Left cardiac atrium (tissue), 4 donors: ENCODE measurements around the gene BRI3BP. TPM values are rescaled to one million over a fixed set of nuclear protein-coding genes. Genes with fewer than 3 reads are reported as not detected.

Experiments
- ATAC-seq, 2 donors: fragments of 200-7000 bp; cut with Tn5 transposase; one replicate each; pipeline ENCODE4 v1.9.1; 2020; ENCODE audit warnings: mild to moderate bottlenecking in 2 of 2, moderate library complexity in 2 of 2
- DNase-seq: peaks from one replicate; pipeline ENCODE4 v3.0.0-alpha.2; 2020
- intact Hi-C, 2 donors: fragments of 100-400 bp; cut with DNase I; formaldehyde crosslinking; loops; one replicate each; pipeline versions ENCODE4 v1.14.1 to v1.15.1; 2022 to 2023
- long read RNA-seq: library from polyadenylated mRNA; unstranded; transcript quantifications from one replicate; pipeline ENCODE4 v2.0.0, GENCODE V29; 2021
- total RNA-seq, 2 donors: library from RNA; stranded (reverse); fragmentation: NEBNext Ultra II Directional; extraction: Animal tissue kit (Norgen Biotek cat#: 25700); gene quantifications; one replicate each; pipeline ENCODE4 v1.2.1, GENCODE V29; 2021
- donor health status: DM: no; HTN: yes; CAD: no.
- donor health status: DM: no; HTN: yes; CAD: no; lungs with severe emphysema.
- donor health status: DM: yes; HTN: yes; CAD: no.
- donor health status: Dilated cardiomyopathy.

The BRI3BP gene
- 1 to 10 TPM; 5.4 to 6.0 TPM for total RNA-seq
- long read RNA-seq, partial matches to known transcripts: 0 of 4 reads
- long read RNA-seq, other reads (novel, unspliced or antisense): 4 of 4 reads

- DNase-seq (peak; percentile 74), ATAC-seq (peak; percentile 46 to 83)
- intact Hi-C loops: no loop called here
These were observed at the start of gene BRI3BP for GRCh38 chr12:124993626-124994436. BRI3BP (plus strand) TSS chr12:124993645; CDS start chr12:124993791, 146 bp downstream.

- intact Hi-C loops: no loop called here
- DNase-seq: no peak
- ATAC-seq: no peak
These were observed 47.0 kb upstream of the BRI3BP start for GRCh38 chr12:124946447-124946793.

GRCh38 chr12:124947013-124947412, 46.4 kb upstream of the BRI3BP start:
- no peak for ATAC-seq
- no peak for DNase-seq
- intact Hi-C loops: no loop called here

- intact Hi-C loops: no loop called here
- ATAC-seq (peak in 1 of 2 donors; percentile 44), DNase-seq (no peak)
These were observed 45.7 kb upstream of the BRI3BP start for GRCh38 chr12:124947561-124948398.

- no peak for ATAC-seq
These were observed 44.4 kb upstream of the BRI3BP start for GRCh38 chr12:124949066-124949465.

GRCh38 chr12:124949779-124950728, 43.4 kb upstream of the BRI3BP start:
- no peak for ATAC-seq

More at GRCh38 chr12:124949066-124949465, 44.4 kb upstream of the BRI3BP start:
- no peak for DNase-seq
- intact Hi-C loops: no loop called here

GRCh38 chr12:124952295-124952694, 41.1 kb upstream of the BRI3BP start:
- ATAC-seq: no peak
- DNase-seq: no peak
- intact Hi-C loops: no loop called here

More at GRCh38 chr12:124949779-124950728, 43.4 kb upstream of the BRI3BP start:
- DNase-seq: no peak
- intact Hi-C loops: no loop called here

- ATAC-seq: no peak
- DNase-seq: no peak
- intact Hi-C loops: no loop called here
These were observed 40.6 kb upstream of the BRI3BP start for GRCh38 chr12:124952801-124953200.

- ATAC-seq (no peak), DNase-seq (no peak)
- intact Hi-C loops: no loop called here
These were observed 39.6 kb upstream of the BRI3BP start for GRCh38 chr12:124953689-124954405.

GRCh38 chr12:124954771-124955170, 38.7 kb upstream of the BRI3BP start:
- DNase-seq: no peak
- intact Hi-C loops: no loop called here
- no peak for ATAC-seq

GRCh38 chr12:124956571-124956970, 36.9 kb upstream of the BRI3BP start:
- ATAC-seq: no peak
- intact Hi-C loops: no loop called here
- DNase-seq: no peak

GRCh38 chr12:124961055-124961454, 32.4 kb upstream of the BRI3BP start:
- ATAC-seq: no peak
- intact Hi-C loops: no loop called here
- DNase-seq: no peak

- DNase-seq (no peak), ATAC-seq (no peak)
- intact Hi-C loops: no loop called here
These were observed 30.2 kb upstream of the BRI3BP start for GRCh38 chr12:124963211-124963610.

GRCh38 chr12:124964251-124964650, 29.2 kb upstream of the BRI3BP start:
- DNase-seq (no peak), ATAC-seq (no peak)
- intact Hi-C loops: no loop called here

- DNase-seq: no peak
- ATAC-seq: no peak
- intact Hi-C loops: no loop called here
These were observed 28.5 kb upstream of the BRI3BP start for GRCh38 chr12:124964836-124965462.

- intact Hi-C loops: no loop called here
- DNase-seq (no peak), ATAC-seq (no peak)
These were observed 26.3 kb upstream of the BRI3BP start for GRCh38 chr12:124967016-124967739.

- no peak for ATAC-seq
- intact Hi-C loops: no loop called here
- DNase-seq: no peak
These were observed 24.8 kb upstream of the BRI3BP start for GRCh38 chr12:124968656-124969055.
